ENCODE measurements around the gene NPDC1.

The NPDC1 gene

GRCh38 chr9:137022662-137023008 is 23.3 kb downstream of the NPDC1 start:
- no peak for DNase-seq (ENCODE audit: low read depth)
- H3K4me3 ChIP-seq (ENCODE audit: control insufficient read depth, low read depth, low read length): no peak overlapping the region
- TF ChIP-seq, protein P1, sequence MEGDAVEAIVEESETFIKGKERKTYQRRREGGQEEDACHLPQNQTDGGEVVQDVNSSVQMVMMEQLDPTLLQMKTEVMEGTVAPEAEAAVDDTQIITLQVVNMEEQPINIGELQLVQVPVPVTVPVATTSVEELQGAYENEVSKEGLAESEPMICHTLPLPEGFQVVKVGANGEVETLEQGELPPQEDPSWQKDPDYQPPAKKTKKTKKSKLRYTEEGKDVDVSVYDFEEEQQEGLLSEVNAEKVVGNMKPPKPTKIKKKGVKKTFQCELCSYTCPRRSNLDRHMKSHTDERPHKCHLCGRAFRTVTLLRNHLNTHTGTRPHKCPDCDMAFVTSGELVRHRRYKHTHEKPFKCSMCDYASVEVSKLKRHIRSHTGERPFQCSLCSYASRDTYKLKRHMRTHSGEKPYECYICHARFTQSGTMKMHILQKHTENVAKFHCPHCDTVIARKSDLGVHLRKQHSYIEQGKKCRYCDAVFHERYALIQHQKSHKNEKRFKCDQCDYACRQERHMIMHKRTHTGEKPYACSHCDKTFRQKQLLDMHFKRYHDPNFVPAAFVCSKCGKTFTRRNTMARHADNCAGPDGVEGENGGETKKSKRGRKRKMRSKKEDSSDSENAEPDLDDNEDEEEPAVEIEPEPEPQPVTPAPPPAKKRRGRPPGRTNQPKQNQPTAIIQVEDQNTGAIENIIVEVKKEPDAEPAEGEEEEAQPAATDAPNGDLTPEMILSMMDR (IDR thresholded peaks at IDR 0.05; ENCODE audit: control insufficient read depth, insufficient read depth, low read depth, low read length, missing control alignments): no peak

GRCh38 chr9:137021979-137022661 is 23.9 kb downstream of the NPDC1 start:
- DNase-seq (ENCODE audit: low read depth): no peak

DNA sequence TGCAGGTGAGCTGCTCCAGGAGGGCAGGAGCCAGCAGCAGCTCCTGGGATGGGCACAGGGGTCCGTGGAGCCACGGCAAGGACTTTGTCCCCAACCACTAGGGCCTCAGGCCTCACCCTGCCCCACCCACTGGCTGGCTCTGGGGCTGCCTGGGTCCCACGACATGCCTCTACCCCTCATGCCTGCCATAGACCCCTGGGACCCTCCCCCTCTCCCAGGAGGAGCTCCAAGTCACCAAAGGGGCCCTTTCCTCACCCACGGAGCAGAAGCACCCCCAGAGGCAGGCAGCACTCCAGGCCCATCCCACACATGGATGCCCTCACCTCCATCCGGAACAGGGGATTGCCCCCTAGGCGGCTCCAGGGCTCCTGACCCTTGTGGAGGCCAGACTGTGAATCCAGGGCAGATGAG is 24.4 kb downstream of the NPDC1 start:
- no peak for DNase-seq (ENCODE audit: low read depth)
- H3K4me3 ChIP-seq (ENCODE audit: control insufficient read depth, low read depth, low read length): no peak overlapping the region
- TF ChIP-seq, protein P1 (IDR thresholded peaks at IDR 0.05; ENCODE audit: control insufficient read depth, insufficient read depth, low read depth, low read length, missing control alignments): no peak

More at GRCh38 chr9:137021979-137022661, 23.9 kb downstream of the NPDC1 start:
- H3K4me3 ChIP-seq (ENCODE audit: control insufficient read depth, low read depth, low read length): no peak overlapping the region
- TF ChIP-seq, protein P1 (IDR thresholded peaks at IDR 0.05; ENCODE audit: control insufficient read depth, insufficient read depth, low read depth, low read length, missing control alignments): no peak

DNA sequence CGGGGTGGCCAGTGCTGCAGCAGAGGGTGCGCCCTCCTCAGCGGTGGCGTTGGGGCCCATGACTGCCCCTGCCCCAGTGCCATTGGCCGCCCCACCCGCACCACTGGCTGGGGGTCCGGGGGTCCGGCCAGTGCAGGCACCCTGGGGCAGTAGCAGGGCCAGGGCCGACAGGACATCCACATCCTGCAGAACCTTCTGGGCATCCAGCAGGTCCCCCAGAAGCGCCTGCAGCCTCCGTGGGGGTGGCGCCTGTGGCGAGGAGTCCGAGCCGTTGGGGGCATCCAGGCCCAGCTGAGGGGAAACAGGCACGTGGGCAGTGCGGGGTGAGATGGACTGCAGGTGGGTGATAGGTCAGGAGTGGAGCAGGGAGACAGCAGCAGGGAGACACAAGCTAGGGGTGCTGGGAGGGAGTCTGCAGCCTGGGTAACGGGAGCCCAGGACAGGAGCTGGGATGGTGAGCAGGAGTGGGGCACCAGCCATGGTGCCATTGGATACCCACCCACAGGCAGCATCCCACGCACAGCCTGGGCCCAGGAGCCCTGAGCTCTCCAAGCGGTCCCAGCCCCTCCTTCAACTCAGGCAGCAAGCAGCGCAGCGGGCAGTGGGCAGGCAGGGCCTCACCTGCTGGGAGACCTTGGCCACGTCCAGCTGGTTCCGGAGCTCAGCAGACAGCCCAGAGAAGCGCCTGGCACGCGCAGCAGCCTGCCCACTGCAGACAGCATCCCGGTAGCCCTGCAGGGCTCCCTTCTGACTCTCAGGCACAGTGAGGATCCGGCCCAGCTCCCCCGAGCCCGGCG is 25.0 kb downstream of the NPDC1 start:
- no peak for DNase-seq (ENCODE audit: low read depth)
- TF ChIP-seq, protein P1 (IDR thresholded peaks at IDR 0.05; ENCODE audit: control insufficient read depth, insufficient read depth, low read depth, low read length, missing control alignments): no peak
- H3K4me3 ChIP-seq (ENCODE audit: control insufficient read depth, low read depth, low read length): no peak overlapping the region

GRCh38 chr9:137019891-137020683 is 25.9 kb downstream of the NPDC1 start:
- TF ChIP-seq, protein P1 (IDR thresholded peaks at IDR 0.05; ENCODE audit: control insufficient read depth, insufficient read depth, low read depth, low read length, missing control alignments): no peak
- DNase-seq (ENCODE audit: low read depth): no peak

GRCh38 chr9:137018761-137019559 is 27.0 kb downstream of the NPDC1 start:
- H3K4me3 ChIP-seq (ENCODE audit: control insufficient read depth, low read depth, low read length): no peak overlapping the region
- TF ChIP-seq, protein P1 (IDR thresholded peaks at IDR 0.05; ENCODE audit: control insufficient read depth, insufficient read depth, low read depth, low read length, missing control alignments): no peak
- DNase-seq (ENCODE audit: low read depth): no peak

More at GRCh38 chr9:137019891-137020683, 25.9 kb downstream of the NPDC1 start:
- H3K4me3 ChIP-seq (ENCODE audit: control insufficient read depth, low read depth, low read length): no peak overlapping the region

All from AG09309 (cell line).